ENCODE results near the gene PUDP. TPM values are rescaled to one million over a fixed set of nuclear protein-coding genes. Genes with fewer than 3 reads are reported as not detected.
"Not testable (repeated sequence)": the region's sequence is repeated elsewhere in the genome, so short reads cannot be mapped to it uniquely, and the experiment has no call there.

The PUDP gene
- 22.0 TPM for polyA plus RNA-seq (2013, experiment 1 of 2)
- 22.1 TPM for polyA plus RNA-seq (2013, experiment 2 of 2)

DNA sequence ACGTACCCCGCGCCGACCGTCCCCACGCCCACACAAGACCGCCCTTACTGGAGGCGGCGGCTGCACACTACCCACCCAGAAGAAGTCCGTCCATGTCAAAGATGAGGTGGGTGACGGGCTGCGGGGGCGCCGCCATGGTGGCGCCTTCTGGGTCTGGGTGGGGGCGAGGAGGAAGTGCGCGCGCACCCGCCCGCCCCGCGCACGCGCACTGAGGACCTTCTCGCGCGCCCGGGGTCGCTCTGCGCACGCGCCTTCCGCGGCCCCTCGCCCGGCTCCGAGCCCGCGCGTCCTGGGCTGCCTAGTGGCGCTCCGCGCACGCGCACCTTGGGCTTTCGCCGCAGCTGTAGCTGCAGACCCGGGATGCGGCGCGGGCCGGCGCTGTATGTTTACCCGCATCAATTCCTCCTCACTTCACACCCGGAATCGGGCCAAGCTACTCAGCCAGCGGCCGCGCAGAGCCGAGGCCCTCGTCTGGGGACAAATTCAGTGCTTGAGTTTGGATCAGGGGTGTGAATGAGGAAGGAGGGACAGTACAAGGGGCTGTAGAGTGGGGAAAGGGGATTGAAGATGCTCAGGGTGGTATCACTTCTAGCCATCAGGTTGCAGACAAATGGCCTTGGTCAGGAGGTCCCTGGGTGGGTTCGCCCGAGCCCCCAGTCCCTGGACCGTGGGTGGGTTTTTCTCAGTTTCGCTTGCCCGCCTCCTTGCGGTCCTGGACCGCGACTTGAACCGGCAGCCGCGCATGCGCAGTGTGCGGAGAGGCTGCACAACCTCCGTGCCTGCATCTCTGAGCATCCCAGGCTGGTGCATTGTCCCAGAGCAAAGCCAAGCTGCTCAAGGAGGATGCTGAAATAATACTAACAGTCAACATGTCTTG lies at the start of gene PUDP:
Gene PUDP, minus strand, starts transcription at position 176 of the 877 bp plus-strand sequence. Its CDS starts 40 bp downstream, at position 136.
- peak within 1 kb of the TSS; percentile 55 for H3K27ac ChIP-seq (ENCODE audit: low read depth, low read length)
- under 1% methylated on average over 65 of the region's 76 CpGs for WGBS
- peak within 1 kb of the TSS; percentile 81 for H3K9ac ChIP-seq (ENCODE audit: low read depth, low read length)
- H3K4me1 ChIP-seq (ENCODE audit: insufficient read depth, low read length): no peaks in the 10 kb centered on the region
- no peaks in the 10 kb centered on the region for H3K27me3 ChIP-seq (ENCODE audit: insufficient read depth, low read length)
- H3K4me3 ChIP-seq (ENCODE audit: low read length): peak within 1 kb of the TSS; percentile 94
- no peaks in the 10 kb centered on the region for H3K36me3 ChIP-seq (ENCODE audit: insufficient read depth, low read length)
- H3K9me3 ChIP-seq (ENCODE audit: insufficient read depth, low read depth, low read length): no peaks in the 10 kb centered on the region

DNA sequence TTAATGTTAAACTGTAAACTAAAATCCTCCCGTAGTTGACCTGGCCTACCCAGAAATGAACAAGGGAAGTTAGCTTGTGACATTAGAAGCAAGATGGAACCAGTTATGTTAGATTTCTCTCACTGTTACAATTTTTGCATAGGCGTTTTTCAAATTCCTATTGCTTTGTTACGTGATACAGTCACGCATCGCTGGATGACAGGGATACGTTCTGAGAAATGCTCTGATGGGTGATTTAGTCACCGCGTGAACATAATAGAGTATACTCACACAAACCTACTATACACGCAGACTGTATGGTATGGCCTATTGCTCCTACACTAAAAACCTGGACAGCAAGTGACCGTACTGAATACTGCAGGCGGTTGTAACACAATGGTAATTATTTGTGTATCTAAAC lies 46.7 kb upstream of the PUDP start:
- 96% methylated on average over 7 of the region's 11 CpGs for WGBS

DNA sequence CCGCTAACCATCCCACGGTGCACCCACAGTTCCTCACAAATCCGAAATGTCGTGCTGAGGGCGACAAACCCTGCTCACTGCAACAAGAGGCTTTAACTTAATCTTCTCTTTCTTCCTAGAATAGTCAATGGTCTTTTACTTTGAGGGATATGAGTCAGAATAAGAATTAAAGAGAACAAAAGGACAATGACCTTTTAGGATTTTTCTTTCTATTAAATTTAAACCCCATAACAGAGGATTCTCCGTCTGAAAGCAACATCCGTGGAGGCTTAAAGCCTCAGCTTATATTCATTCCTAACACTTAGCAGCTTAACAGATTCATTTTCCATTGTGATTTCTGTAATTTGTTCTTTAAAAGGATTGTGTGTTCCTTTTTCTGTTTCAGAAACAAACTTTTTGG lies 44.9 kb upstream of the PUDP start:
- no peak overlapping the region for H3K27ac ChIP-seq (ENCODE audit: low read depth, low read length)
- no peaks in the 10 kb centered on the region for H3K9me3 ChIP-seq (ENCODE audit: insufficient read depth, low read depth, low read length)
- WGBS: 89% methylated on average over 5 of the region's 7 CpGs
- no peak overlapping the region for H3K9ac ChIP-seq (ENCODE audit: low read depth, low read length)
- no peaks in the 10 kb centered on the region for H3K36me3 ChIP-seq (ENCODE audit: insufficient read depth, low read length)
- no peak overlapping the region for H3K4me3 ChIP-seq (ENCODE audit: low read length)
- 0 out of 2 replicates have a peak, but pooled peaks cover 4% of the 10 kb centered on the region for H3K4me1 ChIP-seq (ENCODE audit: insufficient read depth, low read length)
- no peaks in the 10 kb centered on the region for H3K27me3 ChIP-seq (ENCODE audit: insufficient read depth, low read length)

More for the DNA sequence above, 46.7 kb upstream of the PUDP start:
- Histone ChIP-seq H3K9ac (ENCODE audit: low read depth, low read length) (no peak overlapping the region), H3K4me1 (ENCODE audit: insufficient read depth, low read length) (0 out of 2 replicates have a peak, but pooled peaks cover 4% of the 10 kb centered on the region), H3K9me3 (ENCODE audit: insufficient read depth, low read depth, low read length) (no peaks in the 10 kb centered on the region), H3K4me3 (ENCODE audit: low read length) (no peak overlapping the region), H3K27me3 (ENCODE audit: insufficient read depth, low read length) (no peaks in the 10 kb centered on the region), H3K36me3 (ENCODE audit: insufficient read depth, low read length) (no peaks in the 10 kb centered on the region), H3K27ac (ENCODE audit: low read depth, low read length) (no peak overlapping the region)

DNA sequence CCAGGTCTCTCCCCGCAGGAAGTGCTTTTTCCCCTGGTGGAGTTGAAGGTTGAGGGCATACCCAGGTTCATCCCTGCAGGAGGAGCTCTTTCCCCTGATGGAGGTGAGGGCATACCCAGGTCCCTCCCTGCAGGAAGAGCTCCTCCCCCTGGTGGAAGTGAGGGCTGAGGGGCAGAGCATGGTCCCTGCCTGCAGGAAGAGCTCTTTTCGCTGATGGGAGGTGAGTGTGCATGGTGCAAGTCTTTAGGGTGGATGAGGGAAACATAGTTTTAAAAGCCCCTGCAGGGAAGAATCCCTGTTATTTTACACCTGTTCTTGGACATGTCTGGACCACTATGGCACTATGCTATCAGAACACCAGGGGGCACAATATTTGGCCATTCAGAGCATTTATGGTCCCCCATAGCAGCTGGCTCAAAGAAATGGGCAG lies 43.7 kb upstream of the PUDP start:
- no peaks in the 10 kb centered on the region for H3K27me3 ChIP-seq (ENCODE audit: insufficient read depth, low read length)
- H3K4me3 ChIP-seq (ENCODE audit: low read length): no peak overlapping the region
- H3K27ac ChIP-seq (ENCODE audit: low read depth, low read length): no peak overlapping the region
- H3K4me1 ChIP-seq (ENCODE audit: insufficient read depth, low read length): 0 out of 2 replicates have a peak, but pooled peaks cover 4% of the 10 kb centered on the region
- no peaks in the 10 kb centered on the region for H3K36me3 ChIP-seq (ENCODE audit: insufficient read depth, low read length)
- 69% methylated on average over 2 of the region's 2 CpGs for WGBS
- no peaks in the 10 kb centered on the region for H3K9me3 ChIP-seq (ENCODE audit: insufficient read depth, low read depth, low read length)
- no peak overlapping the region for H3K9ac ChIP-seq (ENCODE audit: low read depth, low read length)

DNA sequence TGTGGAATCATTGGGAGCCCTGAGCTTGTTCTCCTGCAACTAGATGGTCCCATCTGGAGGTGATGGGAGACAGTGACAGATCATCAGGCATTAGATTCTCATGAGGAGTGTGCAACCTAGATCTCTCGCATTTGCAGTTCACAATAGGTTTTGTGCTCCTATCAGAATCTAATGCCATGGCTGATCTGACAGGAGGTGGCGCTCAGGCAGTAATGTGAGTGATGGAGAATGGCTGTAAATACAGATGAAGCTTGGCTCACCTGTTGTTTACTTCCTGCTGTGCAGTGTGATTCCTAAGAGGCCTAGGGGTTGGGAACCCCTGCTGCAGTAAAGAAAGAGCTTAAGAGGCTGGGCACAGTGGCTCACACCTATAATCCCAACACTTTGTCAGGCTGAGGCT lies 42.2 kb upstream of the PUDP start:
- H3K4me1 ChIP-seq (ENCODE audit: insufficient read depth, low read length): no peaks in the 10 kb centered on the region
- H3K36me3 ChIP-seq (ENCODE audit: insufficient read depth, low read length): no peaks in the 10 kb centered on the region
- 95% methylated on average over 2 of the region's 2 CpGs for WGBS
- H3K4me3 ChIP-seq (ENCODE audit: low read length): no peak overlapping the region
- no peak overlapping the region for H3K9ac ChIP-seq (ENCODE audit: low read depth, low read length)
- H3K9me3 ChIP-seq (ENCODE audit: insufficient read depth, low read depth, low read length): no peaks in the 10 kb centered on the region
- no peaks in the 10 kb centered on the region for H3K27me3 ChIP-seq (ENCODE audit: insufficient read depth, low read length)
- no peak overlapping the region for H3K27ac ChIP-seq (ENCODE audit: low read depth, low read length)

DNA sequence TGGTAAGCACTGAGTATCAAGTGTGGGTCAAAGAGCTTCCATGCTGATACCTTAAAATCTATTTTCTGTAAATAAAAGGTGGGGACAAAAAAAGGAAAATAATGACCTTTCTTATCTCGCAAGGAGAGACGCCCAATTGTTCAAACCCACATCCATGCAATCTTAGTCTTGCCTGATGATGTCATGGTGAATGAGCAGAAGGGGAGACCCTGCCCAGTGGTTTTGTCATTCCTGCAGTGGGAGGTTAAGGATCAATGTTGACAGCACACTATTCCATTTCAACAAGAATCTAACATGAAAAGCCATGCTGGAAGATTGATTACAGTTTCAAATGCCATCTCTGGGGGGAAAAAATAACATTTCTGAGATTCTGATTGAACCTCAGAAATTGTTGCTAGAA lies 40.7 kb upstream of the PUDP start:
- Histone ChIP-seq H3K4me1 (ENCODE audit: insufficient read depth, low read length) (no peaks in the 10 kb centered on the region), H3K36me3 (ENCODE audit: insufficient read depth, low read length) (no peaks in the 10 kb centered on the region), H3K9me3 (ENCODE audit: insufficient read depth, low read depth, low read length) (no peaks in the 10 kb centered on the region), H3K9ac (ENCODE audit: low read depth, low read length) (no peak overlapping the region), H3K4me3 (ENCODE audit: low read length) (no peak overlapping the region), H3K27me3 (ENCODE audit: insufficient read depth, low read length) (no peaks in the 10 kb centered on the region), H3K27ac (ENCODE audit: low read depth, low read length) (no peak overlapping the region)
- 100% methylated on average over 2 of the region's 2 CpGs for WGBS

DNA sequence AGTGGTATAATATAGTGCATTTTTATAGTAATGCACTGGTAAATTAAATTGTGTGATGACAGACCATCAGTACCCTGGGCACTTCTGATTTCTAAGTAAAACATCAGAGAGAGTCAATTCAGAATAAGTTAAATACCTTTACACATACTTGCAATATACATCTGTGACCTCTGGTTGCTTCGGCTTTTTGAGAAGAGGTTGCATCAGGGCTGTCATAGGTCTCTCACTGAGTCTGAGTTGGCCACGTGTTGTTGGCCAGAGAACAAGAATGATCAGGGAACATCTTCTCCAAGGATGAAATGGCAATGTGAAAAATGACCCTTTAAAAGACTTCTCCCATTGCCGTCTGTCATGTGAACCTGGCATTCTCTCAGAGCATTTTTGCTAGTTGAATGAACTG lies 36.9 kb upstream of the PUDP start:
- Histone ChIP-seq H3K9ac (ENCODE audit: low read depth, low read length) (no peak overlapping the region), H3K27ac (ENCODE audit: low read depth, low read length) (no peak overlapping the region), H3K36me3 (ENCODE audit: insufficient read depth, low read length) (no peaks in the 10 kb centered on the region), H3K4me3 (ENCODE audit: low read length) (no peak overlapping the region), H3K27me3 (ENCODE audit: insufficient read depth, low read length) (no peaks in the 10 kb centered on the region), H3K4me1 (ENCODE audit: insufficient read depth, low read length) (no peaks in the 10 kb centered on the region), H3K9me3 (ENCODE audit: insufficient read depth, low read depth, low read length) (no peaks in the 10 kb centered on the region)
- 89% methylated on average over 3 of the region's 3 CpGs for WGBS

DNA sequence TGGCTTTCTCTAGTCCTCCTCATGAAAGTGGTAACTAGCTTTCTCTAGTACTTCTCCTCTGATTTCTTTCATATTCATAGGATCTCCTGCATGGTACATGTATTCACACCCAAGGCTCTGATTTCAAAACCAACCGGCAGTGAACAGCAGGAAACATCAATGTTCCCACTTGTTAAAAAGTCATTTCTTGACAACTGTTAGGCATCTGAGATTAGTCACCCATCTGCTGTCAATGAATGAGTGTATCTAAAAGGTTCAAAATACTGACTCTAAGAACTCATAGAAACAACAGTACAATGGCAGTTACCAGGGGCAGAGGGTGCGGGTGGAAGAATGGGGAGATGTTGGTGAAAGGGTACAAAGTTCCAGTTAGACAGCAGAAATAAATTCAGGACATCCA lies 31.5 kb upstream of the PUDP start:
- Histone ChIP-seq H3K27me3 (ENCODE audit: insufficient read depth, low read length) (no peaks in the 10 kb centered on the region), H3K9ac (ENCODE audit: low read depth, low read length) (no peak overlapping the region), H3K36me3 (ENCODE audit: insufficient read depth, low read length) (no peaks in the 10 kb centered on the region), H3K4me1 (ENCODE audit: insufficient read depth, low read length) (no peaks in the 10 kb centered on the region), H3K9me3 (ENCODE audit: insufficient read depth, low read depth, low read length) (no peaks in the 10 kb centered on the region), H3K27ac (ENCODE audit: low read depth, low read length) (no peak overlapping the region), H3K4me3 (ENCODE audit: low read length) (no peak overlapping the region)
- WGBS: 94% methylated on average over 2 of the region's 2 CpGs

DNA sequence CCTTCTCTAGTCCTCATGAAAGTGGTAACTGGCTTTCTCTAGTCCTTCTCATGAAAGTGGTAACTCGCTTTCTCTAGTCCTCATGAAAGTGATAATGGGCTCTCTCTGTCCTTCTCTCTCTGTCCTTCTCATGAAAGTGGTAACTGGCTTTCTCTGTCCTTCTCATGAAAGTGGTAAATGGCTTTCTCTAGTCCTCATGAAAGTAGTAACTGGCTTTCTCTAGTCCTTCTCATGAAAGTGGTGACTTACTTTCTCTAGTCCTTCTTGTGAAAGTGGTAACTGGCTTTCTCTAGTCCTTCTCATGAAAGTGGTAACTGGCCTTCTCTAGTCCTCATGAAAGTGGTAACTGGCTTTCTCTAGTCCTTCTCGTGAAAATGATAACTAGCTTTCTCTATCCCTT lies 30.9 kb upstream of the PUDP start:
- WGBS: 88% methylated on average over 1 of the region's 2 CpGs
- H3K36me3 ChIP-seq (ENCODE audit: insufficient read depth, low read length); H3K27ac ChIP-seq (ENCODE audit: low read depth, low read length); H3K4me3 ChIP-seq (ENCODE audit: low read length); H3K9ac ChIP-seq (ENCODE audit: low read depth, low read length); H3K27me3 ChIP-seq (ENCODE audit: insufficient read depth, low read length); H3K4me1 ChIP-seq (ENCODE audit: insufficient read depth, low read length); H3K9me3 ChIP-seq (ENCODE audit: insufficient read depth, low read depth, low read length): not testable (repeated sequence)

DNA sequence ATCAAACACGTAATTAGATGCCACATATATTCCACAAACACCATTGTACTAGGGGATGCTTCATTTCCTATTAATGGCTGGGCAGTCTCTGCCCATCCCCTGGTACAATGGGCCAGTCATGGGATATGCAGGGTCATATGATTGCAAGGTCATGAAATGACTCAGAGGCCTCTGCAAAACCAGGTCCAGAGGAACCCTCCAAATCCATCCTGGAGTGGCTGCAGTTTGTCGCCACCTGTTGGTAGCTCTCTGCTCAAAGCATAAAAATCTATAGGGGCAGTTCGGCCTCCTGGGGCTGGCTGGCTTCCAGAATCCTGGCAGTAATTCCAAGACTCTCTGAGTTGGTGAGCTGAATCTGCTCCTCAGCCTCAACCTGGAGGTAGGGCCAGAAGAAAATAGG lies 22.9 kb upstream of the PUDP start:
- Histone ChIP-seq H3K27ac (ENCODE audit: low read depth, low read length) (no peak overlapping the region), H3K36me3 (ENCODE audit: insufficient read depth, low read length) (no peaks in the 10 kb centered on the region), H3K4me1 (ENCODE audit: insufficient read depth, low read length) (no peaks in the 10 kb centered on the region), H3K9ac (ENCODE audit: low read depth, low read length) (no peak overlapping the region), H3K27me3 (ENCODE audit: insufficient read depth, low read length) (no peaks in the 10 kb centered on the region), H3K9me3 (ENCODE audit: insufficient read depth, low read depth, low read length) (no peaks in the 10 kb centered on the region), H3K4me3 (ENCODE audit: low read length) (no peak overlapping the region)
- WGBS: 85% methylated on average over 2 of the region's 3 CpGs

DNA sequence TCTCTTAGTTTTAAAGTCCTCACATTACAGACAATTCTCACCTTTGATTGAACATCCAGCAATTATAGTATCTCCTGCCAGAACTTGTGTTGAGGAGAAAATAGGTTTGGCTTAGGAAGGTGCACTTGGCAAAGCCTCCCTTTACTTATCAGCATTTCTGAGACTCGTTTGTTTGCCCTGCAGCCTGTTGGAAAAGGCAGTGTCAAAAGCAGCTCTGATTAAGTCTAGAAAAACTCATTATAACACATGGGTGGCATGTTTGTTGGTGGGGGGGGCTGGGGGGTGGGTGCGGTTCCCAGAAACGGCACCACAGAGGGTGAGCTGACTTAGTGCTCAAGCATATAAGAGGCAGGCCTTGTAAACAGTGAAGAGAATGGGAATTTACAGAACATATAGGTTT lies 21.7 kb upstream of the PUDP start:
- Histone ChIP-seq H3K27me3 (ENCODE audit: insufficient read depth, low read length) (no peaks in the 10 kb centered on the region), H3K36me3 (ENCODE audit: insufficient read depth, low read length) (no peaks in the 10 kb centered on the region), H3K9me3 (ENCODE audit: insufficient read depth, low read depth, low read length) (no peaks in the 10 kb centered on the region), H3K27ac (ENCODE audit: low read depth, low read length) (no peak overlapping the region), H3K9ac (ENCODE audit: low read depth, low read length) (no peak overlapping the region), H3K4me3 (ENCODE audit: low read length) (no peak overlapping the region), H3K4me1 (ENCODE audit: insufficient read depth, low read length) (no peaks in the 10 kb centered on the region)
- 100% methylated on average over 2 of the region's 3 CpGs for WGBS

Data from HUES64 (cell line).